RWPE1 (cell line): ENCODE data around the gene COPS2.

ENCODE experiments used
- CTCF ChIA-PET: fragments of 350-600 bp; sonication (Branson Sonifier 250); formaldehyde crosslinking; extraction: SDS; loops from one replicate; lab custom pipeline; 2021; lab: Yijun Ruan, JAX
- POLR2A ChIA-PET: fragments of 400-600 bp; formaldehyde crosslinking; extraction: SDS; loops from one replicate; lab custom pipeline; 2020; ENCODE audit warnings: antibody characterized with exemption; ENCODE audit not compliant: low non-redundant PET; lab: Yijun Ruan, JAX
- DNase-seq: peaks from one replicate; pipeline ENCODE4 v3.0.0; 2012; ENCODE audit warnings: low spot score
- H3K27ac ChIP-seq: fragments of 450-650 bp; 2 replicates; pipeline ENCODE4 v1.5.1; 2017
- TF ChIP-seq, protein P1 (sequence below): fragments of 450-650 bp; conservative IDR thresholded peaks from 2 replicates; pipeline ENCODE4 v1.5.1; 2017; ENCODE audit warnings: low read depth, mild to moderate bottlenecking

The COPS2 gene

DNA sequence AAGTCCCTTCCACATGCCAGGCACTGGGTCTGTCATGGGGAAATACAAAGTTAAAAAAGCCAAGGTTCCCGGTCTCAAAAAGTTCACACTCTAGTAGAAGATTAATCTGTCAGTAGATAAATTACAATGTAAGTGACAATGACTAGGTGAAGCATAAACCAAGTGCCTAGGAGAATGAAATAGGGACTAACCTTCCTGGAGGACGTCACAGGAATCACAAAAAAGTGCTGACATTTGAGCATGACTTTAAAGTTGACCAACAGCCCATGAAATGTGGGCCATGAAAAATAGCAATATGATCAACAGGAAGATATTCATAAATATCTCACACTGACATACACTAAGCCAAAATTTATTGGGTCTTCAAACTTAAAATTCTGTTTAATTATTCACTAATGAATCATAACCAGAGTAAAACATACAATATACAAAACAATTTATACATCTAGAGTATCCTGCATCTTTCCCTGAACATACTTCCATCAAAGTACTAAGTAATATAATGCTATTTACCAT lies 20.0 kb downstream of the COPS2 start:
- CTCF ChIA-PET = no interaction called here
- POLR2A ChIA-PET = no interaction called here
- no peak for DNase-seq
- TF ChIP-seq, protein P1, sequence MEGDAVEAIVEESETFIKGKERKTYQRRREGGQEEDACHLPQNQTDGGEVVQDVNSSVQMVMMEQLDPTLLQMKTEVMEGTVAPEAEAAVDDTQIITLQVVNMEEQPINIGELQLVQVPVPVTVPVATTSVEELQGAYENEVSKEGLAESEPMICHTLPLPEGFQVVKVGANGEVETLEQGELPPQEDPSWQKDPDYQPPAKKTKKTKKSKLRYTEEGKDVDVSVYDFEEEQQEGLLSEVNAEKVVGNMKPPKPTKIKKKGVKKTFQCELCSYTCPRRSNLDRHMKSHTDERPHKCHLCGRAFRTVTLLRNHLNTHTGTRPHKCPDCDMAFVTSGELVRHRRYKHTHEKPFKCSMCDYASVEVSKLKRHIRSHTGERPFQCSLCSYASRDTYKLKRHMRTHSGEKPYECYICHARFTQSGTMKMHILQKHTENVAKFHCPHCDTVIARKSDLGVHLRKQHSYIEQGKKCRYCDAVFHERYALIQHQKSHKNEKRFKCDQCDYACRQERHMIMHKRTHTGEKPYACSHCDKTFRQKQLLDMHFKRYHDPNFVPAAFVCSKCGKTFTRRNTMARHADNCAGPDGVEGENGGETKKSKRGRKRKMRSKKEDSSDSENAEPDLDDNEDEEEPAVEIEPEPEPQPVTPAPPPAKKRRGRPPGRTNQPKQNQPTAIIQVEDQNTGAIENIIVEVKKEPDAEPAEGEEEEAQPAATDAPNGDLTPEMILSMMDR = no peak
- no peak overlapping the region for H3K27ac ChIP-seq

DNA sequence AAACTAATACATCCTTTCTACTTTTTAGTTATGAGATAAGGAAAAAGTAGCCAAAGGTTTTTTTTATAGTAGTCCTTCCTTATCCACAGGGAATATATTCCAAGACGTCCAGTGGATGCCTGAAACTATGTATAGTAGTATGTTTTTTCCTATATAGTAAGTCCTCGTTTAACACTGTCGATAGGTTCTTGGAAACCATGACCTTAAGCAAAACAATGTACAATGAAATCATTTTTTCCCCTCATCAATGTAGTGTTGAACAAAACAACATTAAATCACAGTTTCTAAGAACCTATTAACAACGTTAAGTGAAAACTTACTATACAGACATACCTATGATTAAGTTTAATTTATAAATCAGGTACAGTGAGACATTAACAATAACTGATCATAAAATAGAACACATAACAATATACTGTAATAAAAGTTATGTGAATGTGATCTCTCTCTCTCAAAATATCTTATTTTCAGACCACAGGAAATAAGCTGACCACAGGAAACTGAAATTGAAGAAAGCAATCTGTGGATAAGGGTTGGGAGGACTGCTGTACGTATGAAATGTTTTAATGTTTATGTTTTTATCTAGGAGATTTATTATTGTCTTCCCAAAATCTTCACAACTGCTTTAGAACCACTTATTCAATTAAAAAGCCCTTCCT lies 20.6 kb downstream of the COPS2 start:
- no peak for DNase-seq
- CTCF ChIA-PET = no interaction called here
- TF ChIP-seq, protein P1 = no peak
- POLR2A ChIA-PET = no interaction called here
- H3K27ac ChIP-seq = no peak overlapping the region

DNA sequence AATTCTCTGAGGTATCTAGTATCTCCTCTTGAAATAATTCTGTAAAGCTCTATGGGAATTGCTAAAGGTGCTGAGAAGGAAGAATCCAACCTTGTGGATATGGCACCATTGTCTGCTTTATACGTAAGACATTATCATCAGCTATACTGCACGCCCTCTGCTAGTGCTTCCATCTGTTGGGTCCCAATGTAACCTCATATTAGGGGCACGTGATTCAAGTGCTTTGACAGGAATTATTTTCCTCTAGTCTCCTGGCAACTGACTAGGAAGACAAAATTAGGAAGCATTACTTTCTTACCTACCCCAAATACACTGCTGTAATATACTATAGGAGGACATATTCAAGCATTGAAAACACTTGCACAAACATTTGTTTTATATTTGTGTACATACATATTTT lies 24.0 kb downstream of the COPS2 start:
- CTCF ChIA-PET = interaction anchor here (0.6 kb wide), 1 partner anchor 270 kb away, joined by 3 read pairs; no protein-coding TSS in a partner anchor

DNA sequence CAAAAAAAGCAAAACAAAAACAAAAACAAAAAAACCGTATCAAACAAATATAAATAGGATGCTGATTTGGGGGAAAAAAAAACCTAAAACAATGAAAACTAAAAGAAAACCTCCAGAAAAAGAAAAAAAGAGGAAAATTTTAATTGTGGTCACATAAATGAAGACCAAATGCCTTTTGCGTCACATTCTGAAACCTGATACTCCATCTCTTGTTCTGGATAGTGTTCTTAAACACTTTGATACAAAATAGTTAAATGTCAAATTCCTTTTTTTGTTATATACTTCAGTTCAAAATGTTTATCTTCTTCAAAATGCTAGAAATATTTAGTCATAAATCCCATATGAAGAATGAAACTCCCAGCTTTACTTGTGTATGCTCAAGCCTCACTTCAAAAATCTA lies 31.0 kb downstream of the COPS2 start:
- POLR2A ChIA-PET = no interaction called here
- DNase-seq = no peak
- TF ChIP-seq, protein P1 = no peak
- CTCF ChIA-PET = interaction anchor here (0.7 to 0.8 kb wide), 2 partner anchors 21 to 218 kb away, joined by 3 read pairs; no protein-coding TSS in a partner anchor
- H3K27ac ChIP-seq = no peak overlapping the region

More for the DNA sequence above, 24.0 kb downstream of the COPS2 start:
- TF ChIP-seq, protein P1 = no peak
- POLR2A ChIA-PET = no interaction called here
- DNase-seq = no peak
- H3K27ac ChIP-seq = no peak overlapping the region

DNA sequence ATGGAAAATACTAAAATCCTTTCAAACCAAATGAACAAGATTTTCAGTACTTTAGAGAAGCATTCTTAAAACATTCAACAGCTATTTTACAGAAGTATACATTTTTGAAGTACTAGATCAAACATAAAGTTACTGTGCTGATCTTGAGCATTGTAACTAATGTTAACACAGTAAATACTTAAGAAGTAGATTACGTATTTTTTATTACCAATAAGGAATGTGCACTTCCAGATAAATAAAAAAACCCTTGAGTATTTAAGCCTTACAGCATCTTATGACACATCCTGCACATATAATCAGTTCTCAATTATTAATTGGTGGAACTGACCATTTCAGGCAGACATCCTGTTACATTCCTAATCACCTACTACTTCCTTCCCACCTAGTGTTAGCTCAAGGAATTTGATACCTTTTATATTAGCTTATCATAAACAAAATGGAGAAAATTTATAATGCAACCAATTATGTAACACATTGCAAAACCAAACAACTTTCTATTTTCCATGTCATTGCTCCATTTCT lies 32.8 kb downstream of the COPS2 start:
- DNase-seq = no peak
- CTCF ChIA-PET = interaction anchor here (0.6 to 0.7 kb wide), 2 partner anchors 15 to 17 kb away, joined by 3 to 4 read pairs; no protein-coding TSS in a partner anchor
- TF ChIP-seq, protein P1 = 0 out of 2 replicates have a peak, but pooled peaks have one; percentile 8
- H3K27ac ChIP-seq = no peak overlapping the region
- POLR2A ChIA-PET = no interaction called here

DNA sequence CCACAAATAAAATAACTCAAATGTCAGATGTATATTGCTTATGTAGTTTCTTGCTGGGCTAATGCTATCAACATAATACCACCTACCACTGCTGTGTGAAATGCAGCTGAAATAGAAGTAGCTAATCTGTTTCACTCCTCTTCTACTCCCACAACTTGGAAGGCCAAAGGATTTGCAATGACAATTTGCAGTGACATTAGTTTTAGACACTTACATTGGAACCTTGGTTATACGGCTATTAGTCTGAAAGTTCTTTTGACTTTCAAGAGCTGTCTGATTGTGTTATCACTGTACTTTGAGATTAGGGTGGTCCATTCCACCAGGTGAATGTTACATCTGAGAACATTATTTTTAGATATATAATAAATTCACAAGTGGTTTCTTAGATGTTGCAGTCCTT lies 33.5 kb downstream of the COPS2 start:
- ChIA-PET POLR2A (no interaction called here), CTCF (interaction anchor here (0.7 kb wide), 1 partner anchor 14 kb away, joined by 3 read pairs; no protein-coding TSS in a partner anchor)
- no peak overlapping the region for H3K27ac ChIP-seq

More for the DNA sequence above, 33.5 kb downstream of the COPS2 start:
- DNase-seq = no peak
- TF ChIP-seq, protein P1 = no peak
